RWPE2 (cell line): ENCODE results near the gene MAGEB10.
A peak's percentile ranks its signal among the peaks of the same experiment; 100 is the strongest.
"Not testable (repeated sequence)": the region's sequence is repeated elsewhere in the genome, so short reads cannot be mapped to it uniquely, and the experiment has no call there.

ENCODE experiments used
- ATAC-seq: fragments of 200-7000 bp; cut with Tn5 transposase; 3 replicates; pipeline ENCODE4 v1.9.1; 2021; ENCODE audit warnings: low read depth
- DNase-seq: peaks from one replicate; pipeline ENCODE4 v3.0.0-alpha.2; 2020; ENCODE audit warnings: low spot score
- H3K27ac ChIP-seq: fragments of 450-650 bp; 2 replicates; pipeline ENCODE4 v1.5.1; 2017; ENCODE audit warnings: mild to moderate bottlenecking; ENCODE audit not compliant: poor library complexity, severe bottlenecking
- H3K27me3 ChIP-seq: fragments of 250-450 bp; sonication (Bioruptor Pico); 2 replicates; pipeline ENCODE4 v1.5.1; 2021; ENCODE audit warnings: mild to moderate bottlenecking, moderate library complexity; ENCODE audit not compliant: insufficient read depth, poor library complexity, severe bottlenecking
- H3K36me3 ChIP-seq: fragments of 250-450 bp; sonication (Bioruptor Pico); 2 replicates; pipeline ENCODE4 v1.5.1; 2020; ENCODE audit warnings: low read depth, mild to moderate bottlenecking, moderate library complexity
- H3K4me1 ChIP-seq: fragments of 250-450 bp; sonication (Bioruptor Pico); 2 replicates; pipeline ENCODE4 v1.5.1; 2021; ENCODE audit warnings: mild to moderate bottlenecking, moderate library complexity; ENCODE audit not compliant: insufficient read depth, poor library complexity, severe bottlenecking
- H3K4me3 ChIP-seq: fragments of 250-450 bp; sonication (Bioruptor Pico); 2 replicates; pipeline ENCODE4 v1.5.1; 2021; ENCODE audit warnings: mild to moderate bottlenecking, moderate library complexity; ENCODE audit not compliant: severe bottlenecking
- H3K9me3 ChIP-seq: fragments of 250-450 bp; sonication (Bioruptor Pico); 2 replicates; pipeline ENCODE4 v1.5.1; 2021; ENCODE audit warnings: mild to moderate bottlenecking, moderate library complexity; ENCODE audit not compliant: severe bottlenecking
- TF ChIP-seq, protein P1 (sequence below): fragments of 450-650 bp; IDR thresholded peaks from one replicate; pipeline ENCODE4 v1.5.1; 2017; ENCODE audit warnings: mild to moderate bottlenecking, moderate library complexity; ENCODE audit not compliant: poor library complexity, severe bottlenecking

The MAGEB10 gene

DNA sequence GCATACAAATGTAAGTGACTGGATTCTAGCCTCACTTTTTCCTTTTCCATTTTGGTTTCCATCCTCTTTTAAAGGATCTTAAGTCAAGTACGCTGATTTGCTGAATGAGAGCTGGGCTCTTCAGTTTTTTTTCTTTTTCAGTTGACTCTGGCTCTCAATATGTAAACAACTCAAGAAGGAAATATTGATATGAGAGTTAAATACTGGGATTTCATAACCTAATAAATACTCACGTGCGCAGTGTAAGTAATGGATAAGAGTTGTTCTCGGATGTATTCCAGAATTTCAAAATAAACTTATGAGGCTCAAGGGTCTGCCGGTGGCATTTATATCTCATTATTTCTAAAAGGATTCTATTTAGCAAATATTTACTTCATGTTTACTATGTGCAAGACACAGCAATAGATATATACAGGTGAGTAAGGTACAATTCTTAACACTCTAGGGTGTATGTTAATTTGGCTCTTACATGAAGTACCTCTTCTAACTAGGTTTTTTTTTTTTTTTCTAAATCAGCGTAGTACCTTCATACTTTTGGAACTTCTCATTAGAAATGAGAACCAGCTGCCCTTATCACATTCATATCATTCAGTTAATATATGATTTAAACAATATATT lies 11.0 kb upstream of the MAGEB10 start:
- Histone ChIP-seq H3K36me3 (no peaks in the 10 kb centered on the region), H3K4me3 (no peak overlapping the region), H3K27me3 (no peaks in the 10 kb centered on the region), H3K9me3 (no peaks in the 10 kb centered on the region), H3K27ac (no peak overlapping the region), H3K4me1 (no peaks in the 10 kb centered on the region)
- ATAC-seq: no peak
- TF ChIP-seq, protein P1, sequence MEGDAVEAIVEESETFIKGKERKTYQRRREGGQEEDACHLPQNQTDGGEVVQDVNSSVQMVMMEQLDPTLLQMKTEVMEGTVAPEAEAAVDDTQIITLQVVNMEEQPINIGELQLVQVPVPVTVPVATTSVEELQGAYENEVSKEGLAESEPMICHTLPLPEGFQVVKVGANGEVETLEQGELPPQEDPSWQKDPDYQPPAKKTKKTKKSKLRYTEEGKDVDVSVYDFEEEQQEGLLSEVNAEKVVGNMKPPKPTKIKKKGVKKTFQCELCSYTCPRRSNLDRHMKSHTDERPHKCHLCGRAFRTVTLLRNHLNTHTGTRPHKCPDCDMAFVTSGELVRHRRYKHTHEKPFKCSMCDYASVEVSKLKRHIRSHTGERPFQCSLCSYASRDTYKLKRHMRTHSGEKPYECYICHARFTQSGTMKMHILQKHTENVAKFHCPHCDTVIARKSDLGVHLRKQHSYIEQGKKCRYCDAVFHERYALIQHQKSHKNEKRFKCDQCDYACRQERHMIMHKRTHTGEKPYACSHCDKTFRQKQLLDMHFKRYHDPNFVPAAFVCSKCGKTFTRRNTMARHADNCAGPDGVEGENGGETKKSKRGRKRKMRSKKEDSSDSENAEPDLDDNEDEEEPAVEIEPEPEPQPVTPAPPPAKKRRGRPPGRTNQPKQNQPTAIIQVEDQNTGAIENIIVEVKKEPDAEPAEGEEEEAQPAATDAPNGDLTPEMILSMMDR: no peak
- no peak for DNase-seq

DNA sequence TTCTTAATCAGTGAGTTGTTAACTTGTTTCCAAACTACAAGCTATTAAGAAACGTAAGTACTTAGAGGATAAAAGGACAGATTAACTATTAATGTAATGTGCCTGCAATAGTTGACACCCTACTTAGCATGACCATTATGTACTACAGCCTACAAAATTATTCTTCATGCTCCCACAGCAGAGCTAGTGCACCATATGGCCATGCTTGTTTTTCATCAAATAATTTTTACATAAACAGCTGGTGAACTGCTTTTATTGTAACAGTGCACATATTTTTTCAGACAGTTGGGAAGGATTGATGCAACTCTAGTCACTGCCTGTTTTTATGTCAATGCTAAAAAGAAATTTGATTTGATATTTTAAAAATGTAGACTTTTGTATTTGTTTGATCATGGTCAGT lies 10.2 kb upstream of the MAGEB10 start:
- Histone ChIP-seq H3K36me3 (no peaks in the 10 kb centered on the region), H3K4me3 (no peak overlapping the region), H3K27ac (no peak overlapping the region), H3K27me3 (no peaks in the 10 kb centered on the region), H3K4me1 (no peaks in the 10 kb centered on the region), H3K9me3 (no peaks in the 10 kb centered on the region)
- ATAC-seq: no peak
- TF ChIP-seq, protein P1: no peak
- DNase-seq: no peak

DNA sequence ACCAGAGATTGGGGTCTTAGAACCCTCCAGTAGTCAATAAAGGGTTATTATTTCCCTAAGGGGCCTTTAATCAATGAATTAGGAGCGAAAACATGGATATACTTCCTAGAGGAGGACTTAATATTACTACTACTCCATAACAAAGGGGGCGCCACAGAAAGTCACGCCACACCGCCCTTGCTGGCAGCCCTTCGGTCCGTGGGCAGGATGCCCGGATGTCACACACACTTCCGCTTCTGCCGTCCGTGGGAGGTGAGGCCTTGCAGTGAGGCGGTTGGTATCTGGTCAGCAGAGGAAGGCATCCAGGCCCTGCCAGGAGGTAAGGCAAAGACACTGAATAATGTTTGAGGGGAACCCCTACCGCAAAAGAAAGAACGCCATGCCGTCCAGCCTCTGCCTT lies 436 bp downstream of the MAGEB10 start:
- H3K4me1 ChIP-seq: no peaks in the 10 kb centered on the region
- H3K27me3 ChIP-seq: no peaks in the 10 kb centered on the region
- no peak overlapping the region for H3K27ac ChIP-seq
- no peaks in the 10 kb centered on the region for H3K36me3 ChIP-seq
- TF ChIP-seq, protein P1: no peak
- H3K4me3 ChIP-seq: no peak overlapping the region
- no peaks in the 10 kb centered on the region for H3K9me3 ChIP-seq
- DNase-seq (no peak), ATAC-seq (no peak)

DNA sequence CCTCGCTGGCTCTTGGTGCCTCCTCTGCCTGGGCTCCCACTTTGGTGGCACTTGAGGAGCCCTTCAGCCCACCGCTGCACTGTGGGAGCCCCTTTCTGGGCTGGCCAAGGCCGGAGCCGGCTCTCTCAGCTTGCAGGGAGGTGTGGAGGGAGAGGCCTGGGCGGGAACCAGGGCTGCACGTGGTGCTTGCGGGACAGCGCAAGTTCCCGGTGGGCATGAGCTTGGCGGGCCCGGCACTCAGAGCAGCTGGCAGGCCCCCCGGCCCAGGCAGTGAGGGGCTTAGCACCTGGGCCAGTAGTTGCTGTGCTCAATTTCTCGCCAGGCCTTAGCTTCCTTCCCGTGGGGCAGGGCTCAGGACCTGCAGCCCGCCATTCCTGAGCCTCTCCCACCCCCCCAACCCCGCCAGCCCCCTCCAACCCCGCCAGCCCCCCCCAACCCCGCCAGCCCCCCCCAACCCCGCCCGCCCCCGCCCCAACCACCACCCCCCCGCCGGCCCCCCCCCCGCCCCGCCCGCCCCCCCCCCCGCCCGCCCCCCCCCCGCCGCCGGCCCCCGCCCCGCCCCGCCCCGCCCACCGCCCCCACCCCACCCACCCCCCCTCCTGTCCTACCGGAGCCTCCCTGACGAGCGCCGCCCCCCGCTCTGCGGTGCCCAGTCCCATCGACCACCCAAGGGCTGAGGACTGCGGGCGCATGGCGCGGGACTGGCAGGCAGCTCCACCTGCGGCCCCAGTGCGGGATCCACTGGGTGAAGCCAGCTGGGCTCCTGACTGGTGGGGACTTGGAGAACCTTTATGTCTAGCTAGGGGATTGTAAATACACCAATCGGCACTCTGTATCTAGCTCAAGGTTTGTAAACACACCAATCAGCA lies 1.4 kb downstream of the MAGEB10 start:
- not testable (repeated sequence) for H3K27ac ChIP-seq, H3K27me3 ChIP-seq, H3K36me3 ChIP-seq, H3K9me3 ChIP-seq, H3K4me1 ChIP-seq, DNase-seq, H3K4me3 ChIP-seq, ATAC-seq

DNA sequence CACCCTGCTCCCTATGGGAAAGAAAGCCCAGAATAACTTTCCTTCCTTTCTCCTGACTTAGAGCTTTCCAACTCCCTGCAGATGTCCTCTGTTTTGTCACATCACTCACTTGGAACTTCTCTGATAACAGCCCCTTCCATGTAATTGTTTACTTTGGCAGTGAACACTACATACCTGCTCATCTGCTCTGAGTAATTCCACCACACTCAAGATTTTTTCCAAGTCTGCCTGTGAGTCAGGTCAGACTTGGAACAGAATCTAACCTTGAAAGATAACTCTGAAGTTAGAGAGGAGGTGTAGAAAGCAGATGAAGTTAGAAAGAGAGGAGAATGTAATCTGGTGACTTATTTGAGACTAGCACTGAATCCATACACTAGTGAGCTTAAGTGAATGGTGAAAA lies 7.4 kb downstream of the MAGEB10 start:
- TF ChIP-seq, protein P1: no peak
- Histone ChIP-seq H3K27me3 (no peaks in the 10 kb centered on the region), H3K4me1 (no peaks in the 10 kb centered on the region), H3K4me3 (no peak overlapping the region), H3K9me3 (no peaks in the 10 kb centered on the region), H3K27ac (no peak overlapping the region), H3K36me3 (no peaks in the 10 kb centered on the region)
- no peak for DNase-seq
- peak; percentile 84 for ATAC-seq
